ENCODE measurements around the gene WDR89.

DNA sequence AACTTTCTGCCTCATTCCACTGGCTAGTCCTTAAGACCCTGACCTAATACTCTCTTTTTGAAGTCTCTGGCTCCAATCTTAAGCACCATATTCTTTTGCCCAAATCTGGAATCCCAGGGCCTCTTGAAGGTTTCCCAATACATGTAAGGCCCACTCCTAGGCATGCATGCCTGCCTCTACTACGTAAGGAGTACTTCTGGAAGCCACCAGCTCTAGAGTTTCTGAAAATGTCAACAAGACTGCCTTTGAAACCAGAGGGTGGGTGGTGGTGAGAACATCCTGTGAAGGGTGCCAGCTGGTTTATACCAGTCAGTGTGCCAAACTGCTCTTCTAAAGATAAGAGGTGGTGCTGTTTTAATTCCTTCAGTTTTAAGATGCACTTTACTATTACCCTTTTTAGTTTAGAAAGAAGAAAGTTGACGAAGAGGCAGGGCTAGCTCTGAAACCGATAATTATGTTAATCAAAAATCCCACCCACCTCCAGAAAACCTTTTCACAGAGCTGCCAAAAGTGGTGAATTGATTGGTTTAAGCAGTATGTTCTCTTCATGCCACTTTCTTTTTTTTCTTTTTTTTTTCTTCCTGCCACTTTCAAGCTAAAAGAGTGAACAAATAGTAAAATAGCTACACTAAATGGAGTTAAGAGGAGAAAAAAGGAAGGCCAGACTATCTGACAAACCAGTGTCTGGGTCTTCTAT, 8.7 kb upstream of the WDR89 start:
- TF ChIP-seq CTCF (conservative IDR thresholded peaks at IDR 0.05; ENCODE audit: low read length): no peak
- TF ChIP-seq EZH2phosphoT487 (IDR thresholded peaks at IDR 0.05; ENCODE audit: borderline replicate concordance, low read depth, low read length): no peak
